MCF 10A (cell line): Measurements from ENCODE around the gene ADAMTSL3. TPM values are rescaled to one million over a fixed set of nuclear protein-coding genes. Genes with fewer than 3 reads are reported as not detected.

Source experiments
- BruUV-seq: library from RNA; stranded (reverse); fragments of 400-500 nt; replicated peaks from 2 replicates; lab custom pipeline; 2021; lab: Mats Ljungman, UMichigan
- CTCF ChIA-PET: fragments of 300-600 bp; sonication (Branson Sonifier 250); formaldehyde crosslinking; extraction: SDS; loops from one replicate; lab custom pipeline; 2021; ENCODE audit warnings: antibody characterized with exemption, inconsistent platforms; lab: Yijun Ruan, JAX
- POLR2A ChIA-PET: fragments of 300-600, 350-650 bp; sonication (Branson Sonifier 250); formaldehyde crosslinking; extraction: SDS; loops from one replicate; lab custom pipeline; 2020; ENCODE audit warnings: antibody characterized with exemption, inconsistent platforms; lab: Yijun Ruan, JAX
- DNase-seq: peaks from one replicate; pipeline ENCODE4 v3.0.0-alpha.2; 2018; ENCODE audit not compliant: unreplicated experiment
- H3K27ac Mint-ChIP-seq: one replicate; pipeline ENCODE4 v1.8.0; 2022; ENCODE audit warnings: mild to moderate bottlenecking, low read depth, mixed read lengths; ENCODE audit not compliant: unreplicated experiment
- H3K27me3 Mint-ChIP-seq: one replicate; pipeline ENCODE4 v1.8.0; 2022; ENCODE audit warnings: mixed read lengths; ENCODE audit not compliant: insufficient read depth, unreplicated experiment
- H3K36me3 Mint-ChIP-seq: one replicate; pipeline ENCODE4 v1.8.0; 2022; ENCODE audit warnings: mild to moderate bottlenecking, moderate library complexity, mixed read lengths; ENCODE audit not compliant: insufficient read depth, unreplicated experiment
- H3K4me1 Mint-ChIP-seq: one replicate; pipeline ENCODE4 v1.8.0; 2022; ENCODE audit warnings: mixed read lengths; ENCODE audit not compliant: insufficient read depth, unreplicated experiment
- H3K4me3 Mint-ChIP-seq: one replicate; pipeline ENCODE4 v1.8.0; 2022; ENCODE audit warnings: mild to moderate bottlenecking, moderate library complexity, mixed read lengths; ENCODE audit not compliant: unreplicated experiment
- H3K9me3 Mint-ChIP-seq: one replicate; pipeline ENCODE4 v1.8.0; 2022; ENCODE audit warnings: mixed read lengths; ENCODE audit not compliant: unreplicated experiment
- CTCF ChIP-seq: fragments of 200-600 bp; IDR thresholded peaks from one replicate; pipeline ENCODE4 v1.8.0; 2022; ENCODE audit warnings: antibody characterized with exemption, mild to moderate bottlenecking; ENCODE audit not compliant: unreplicated experiment
- intact Hi-C: fragments of 100-400 bp; cut with micrococcal nuclease; formaldehyde crosslinking; loops from 2 replicates; pipeline ENCODE4 v1.14.1; 2022
- total RNA-seq: library from RNA; stranded (reverse); gene quantifications from 2 replicates; pipeline ENCODE4 v1.2.3, GENCODE V29; 2022

The ADAMTSL3 gene
- total RNA-seq, 1 experiment from 2014 or later: 1.2 TPM

- Mint-ChIP-seq H3K27me3 (no peaks in the 10 kb centered on the region), H3K4me1 (peaks cover 16% of the 10 kb centered on the region), H3K4me3 (no peak overlapping the region), H3K9me3 (no peaks in the 10 kb centered on the region), H3K36me3 (no peaks in the 10 kb centered on the region), H3K27ac (no peak overlapping the region)
- DNase-seq: no peak
- BruUV-seq: no TSS peak
- POLR2A ChIA-PET: interaction anchor here (0.6 kb wide), 1 partner anchor 35 kb away, joined by 3 read pairs; no protein-coding TSS in a partner anchor
- TF ChIP-seq CTCF: no peak
- intact Hi-C loops: no loop called here
- CTCF ChIA-PET: interaction anchor here (0.6 to 0.8 kb wide), 3 partner anchors 23 to 697 kb away, joined by 3 to 4 read pairs (median 3); partner anchors contain the start of gene SH3GL3
Measured at GRCh38 chr15:83998486-83998885, 344.6 kb downstream of the ADAMTSL3 start.

GRCh38 chr15:83999396-84000135 is 345.6 kb downstream of the ADAMTSL3 start:
- no peak for TF ChIP-seq CTCF
- intact Hi-C loops: no loop called here
- H3K27me3 Mint-ChIP-seq: no peaks in the 10 kb centered on the region
- H3K36me3 Mint-ChIP-seq: no peaks in the 10 kb centered on the region
- no peak overlapping the region for H3K27ac Mint-ChIP-seq
- H3K4me1 Mint-ChIP-seq: peaks cover 16% of the 10 kb centered on the region
- no TSS peak for BruUV-seq
- ChIA-PET CTCF (interaction anchor here (0.7 kb wide), 1 partner anchor 429 kb away, joined by 4 read pairs; no protein-coding TSS in a partner anchor), POLR2A (no interaction called here)
- no peaks in the 10 kb centered on the region for H3K9me3 Mint-ChIP-seq
- no peak overlapping the region for H3K4me3 Mint-ChIP-seq
- no peak for DNase-seq

DNA sequence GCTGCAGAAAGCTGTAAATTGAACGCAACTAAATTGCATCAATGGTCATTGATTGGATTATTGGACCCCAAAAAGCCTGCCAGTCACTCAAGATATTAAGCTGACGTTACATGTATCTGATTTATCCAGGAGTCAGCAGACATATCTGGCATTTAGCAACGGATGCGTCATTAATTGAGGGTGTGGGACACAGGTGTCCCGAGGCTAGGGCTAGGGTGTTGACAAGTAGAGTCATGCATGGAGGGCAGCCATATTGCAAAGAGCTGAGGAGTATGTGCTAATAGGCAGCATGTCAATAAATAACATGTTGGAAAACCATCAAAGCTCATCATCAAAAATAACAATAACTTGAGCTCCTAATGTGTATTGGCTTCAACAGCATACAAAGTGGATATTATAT is 347.1 kb downstream of the ADAMTSL3 start:
- BruUV-seq: no TSS peak
- Mint-ChIP-seq H3K9me3 (no peaks in the 10 kb centered on the region), H3K27ac (no peak overlapping the region), H3K4me3 (no peak overlapping the region), H3K36me3 (no peaks in the 10 kb centered on the region), H3K4me1 (peaks cover 16% of the 10 kb centered on the region), H3K27me3 (no peaks in the 10 kb centered on the region)
- ChIA-PET POLR2A (interaction anchor here (0.8 to 1.7 kb wide), 6 partner anchors 10 to 155 kb away, joined by 3 to 5 read pairs (median 4); no protein-coding TSS in a partner anchor), CTCF (interaction anchor here (1.0 to 1.6 kb wide), 4 partner anchors 23 to 162 kb away, joined by 3 to 5 read pairs (median 4); no protein-coding TSS in a partner anchor)
- no peak for TF ChIP-seq CTCF
- intact Hi-C loops: no loop called here
- DNase-seq: peak; percentile 58

DNA sequence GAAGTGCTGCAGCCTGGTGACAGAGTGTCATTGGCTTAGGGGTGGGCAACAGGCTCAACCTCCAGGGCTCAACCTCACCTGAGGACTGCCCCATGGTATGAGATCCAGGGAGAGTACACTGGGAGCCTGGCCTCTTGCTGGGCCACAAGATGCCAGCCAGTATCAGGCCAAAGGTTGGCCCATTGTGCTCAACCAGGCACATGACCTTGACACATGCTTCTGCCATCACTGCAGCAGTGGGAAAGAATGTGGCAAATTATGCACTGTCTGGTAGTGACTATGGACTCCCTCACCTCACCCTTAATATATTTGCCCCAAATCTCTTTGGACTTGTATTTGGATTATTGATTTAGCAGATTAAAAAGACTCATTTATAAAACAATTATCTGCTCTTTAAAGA is 347.7 kb downstream of the ADAMTSL3 start:
- POLR2A ChIA-PET: interaction anchor here (0.8 to 1.7 kb wide), 5 partner anchors 10 to 156 kb away, joined by 3 to 5 read pairs (median 4); no protein-coding TSS in a partner anchor
- H3K4me1 Mint-ChIP-seq: peaks cover 16% of the 10 kb centered on the region
- no peaks in the 10 kb centered on the region for H3K36me3 Mint-ChIP-seq
- no peaks in the 10 kb centered on the region for H3K27me3 Mint-ChIP-seq
- no TSS peak for BruUV-seq
- CTCF ChIA-PET: interaction anchor here (1.0 to 1.6 kb wide), 3 partner anchors 34 to 162 kb away, joined by 3 to 5 read pairs (median 4); no protein-coding TSS in a partner anchor
- H3K9me3 Mint-ChIP-seq: no peaks in the 10 kb centered on the region
- TF ChIP-seq CTCF: no peak
- no peak overlapping the region for H3K27ac Mint-ChIP-seq
- H3K4me3 Mint-ChIP-seq: no peak overlapping the region
- no peak for DNase-seq
- intact Hi-C loops: no loop called here
